Fibroblast of the conjunctiva (primary cell): Measurements from ENCODE around the gene TAF5.
A peak's percentile ranks its signal among the peaks of the same experiment; 100 is the strongest.
"Not testable (repeated sequence)": the region's sequence is repeated elsewhere in the genome, so short reads cannot be mapped to it uniquely, and the experiment has no call there.

Source experiments
- DNase-seq: peaks from one replicate; pipeline ENCODE4 v3.0.0-alpha.2; 2010; ENCODE audit warnings: low read depth

TAF5 gene

DNA sequence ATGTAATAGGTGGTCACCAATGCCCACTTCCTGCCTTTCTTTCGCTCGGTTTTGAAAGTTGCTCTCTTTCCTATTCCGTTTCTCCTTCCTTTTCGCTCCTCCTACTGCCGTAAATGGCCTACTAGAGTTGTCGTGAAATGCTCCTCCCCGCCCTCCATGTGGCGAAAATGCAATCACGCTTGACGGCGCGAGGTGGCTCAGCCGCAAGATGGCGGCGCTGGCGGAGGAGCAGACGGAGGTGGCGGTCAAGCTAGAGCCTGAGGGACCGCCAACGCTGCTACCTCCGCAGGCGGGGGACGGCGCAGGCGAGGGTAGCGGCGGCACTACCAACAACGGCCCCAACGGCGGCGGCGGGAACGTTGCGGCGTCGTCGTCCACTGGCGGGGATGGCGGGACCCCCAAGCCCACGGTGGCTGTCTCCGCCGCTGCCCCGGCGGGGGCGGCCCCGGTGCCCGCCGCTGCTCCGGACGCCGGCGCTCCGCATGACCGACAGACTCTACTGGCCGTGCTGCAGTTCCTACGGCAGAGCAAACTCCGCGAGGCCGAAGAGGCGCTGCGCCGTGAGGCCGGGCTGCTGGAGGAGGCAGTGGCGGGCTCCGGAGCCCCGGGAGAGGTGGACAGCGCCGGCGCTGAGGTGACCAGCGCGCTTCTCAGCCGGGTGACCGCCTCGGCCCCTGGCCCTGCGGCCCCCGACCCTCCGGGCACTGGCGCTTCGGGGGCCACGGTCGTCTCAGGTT lies at the start of gene TAF5:
Gene TAF5 (plus strand): TSS at position 195 of the 737 bp plus-strand sequence. CDS start 14 bp downstream, at position 209.
- peak; percentile 90 for DNase-seq

DNA sequence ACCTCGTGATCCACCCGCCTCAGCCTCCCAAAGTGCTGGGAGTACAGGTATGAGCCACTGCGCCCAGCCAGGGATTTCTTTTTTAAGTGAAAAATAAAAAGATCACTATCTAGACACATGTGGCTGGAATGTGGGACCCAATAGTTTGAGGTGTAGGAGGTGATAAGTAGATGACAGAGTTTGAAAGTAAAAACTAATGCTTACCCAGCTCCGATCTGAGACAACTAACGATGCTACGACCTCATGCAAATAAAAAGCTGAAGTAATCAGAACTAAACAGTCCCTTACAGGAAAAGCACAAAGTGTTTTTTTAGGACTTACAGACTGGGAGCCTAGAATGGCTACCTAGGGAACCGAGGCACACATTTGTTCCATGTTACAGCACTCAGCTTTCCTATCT lies 39.9 kb upstream of the TAF5 start:
- DNase-seq: no peak

DNA sequence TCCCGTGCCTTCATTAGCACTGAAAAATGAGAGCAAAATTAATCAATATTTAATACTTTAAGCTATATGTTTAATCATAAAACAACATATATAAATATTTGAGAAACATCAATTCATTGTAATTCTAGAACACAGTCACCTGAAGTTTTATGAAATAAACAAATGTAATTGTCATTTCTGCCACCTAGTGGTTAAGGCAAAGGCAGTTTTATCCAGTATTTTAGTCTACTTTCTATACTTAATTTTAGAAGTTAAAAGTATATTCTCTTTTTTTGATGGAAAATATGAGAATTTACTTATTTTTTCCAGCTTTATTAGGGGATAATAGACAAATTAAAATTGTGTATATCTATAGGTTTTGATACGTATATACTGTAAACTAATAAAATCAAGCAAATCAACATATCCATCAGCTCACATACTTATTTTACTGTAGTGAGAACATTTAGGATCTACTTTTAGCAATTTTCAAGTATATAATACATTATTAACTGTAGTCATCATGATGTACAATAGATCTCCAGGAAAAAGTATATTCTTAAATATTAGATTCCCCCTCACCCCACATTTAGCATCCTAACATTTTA lies 33.7 kb upstream of the TAF5 start:
- DNase-seq: peak; percentile 14

DNA sequence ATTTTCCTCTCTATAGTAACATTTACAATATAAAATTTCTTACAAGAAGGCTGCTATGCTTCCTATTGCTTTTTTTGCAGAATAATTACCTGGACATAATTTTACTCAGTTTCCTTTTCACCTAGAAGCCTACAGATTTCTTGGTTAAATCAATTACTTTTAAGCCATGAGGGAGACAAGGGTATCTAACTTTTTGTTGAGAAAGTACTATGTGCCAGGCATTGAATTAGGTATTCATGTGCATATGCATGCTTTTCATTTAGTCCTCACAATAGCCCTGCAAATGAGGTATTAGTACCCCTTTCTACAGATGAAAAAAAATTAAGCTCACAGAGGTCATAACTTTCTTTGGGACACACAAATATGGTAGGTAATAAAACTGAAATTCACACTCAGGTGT lies 33.2 kb upstream of the TAF5 start:
- DNase-seq: no peak

DNA sequence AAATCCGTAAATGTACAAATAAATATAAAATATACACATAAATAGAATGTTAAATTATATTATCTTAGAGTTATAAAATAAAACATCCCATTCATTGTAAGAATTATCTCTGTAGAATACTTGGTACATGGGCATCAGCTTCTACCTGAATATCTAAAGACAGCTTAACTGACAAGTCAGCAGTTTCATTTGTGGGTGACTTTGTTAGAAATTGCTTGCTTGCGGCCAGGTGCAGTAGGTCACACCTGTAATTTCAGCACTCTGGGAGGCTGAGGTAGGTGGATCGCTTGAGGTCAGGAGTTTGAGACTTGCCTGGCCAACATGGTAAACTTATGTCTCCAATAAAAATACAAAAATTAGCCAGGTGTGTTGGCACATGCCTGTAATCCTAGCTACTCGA lies 31.4 kb upstream of the TAF5 start:
- DNase-seq: no peak

DNA sequence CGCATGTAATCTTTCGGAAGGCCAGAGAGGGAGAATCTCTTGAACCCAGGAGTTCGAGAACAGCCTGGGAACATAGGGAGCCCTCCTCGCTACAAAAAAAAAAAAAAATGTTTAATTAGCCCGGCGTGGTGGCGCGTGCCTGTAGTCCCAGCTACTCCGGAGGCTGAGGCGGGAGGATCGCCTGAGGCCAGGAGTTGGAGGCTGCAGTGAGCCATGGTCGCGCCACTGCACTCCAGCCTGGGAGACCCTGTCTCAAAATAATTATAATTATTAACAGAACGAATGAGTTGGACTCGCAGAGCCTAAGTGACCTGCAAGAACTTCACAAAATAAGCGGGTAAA lies 17.6 kb upstream of the TAF5 start:
- DNase-seq: no peak

DNA sequence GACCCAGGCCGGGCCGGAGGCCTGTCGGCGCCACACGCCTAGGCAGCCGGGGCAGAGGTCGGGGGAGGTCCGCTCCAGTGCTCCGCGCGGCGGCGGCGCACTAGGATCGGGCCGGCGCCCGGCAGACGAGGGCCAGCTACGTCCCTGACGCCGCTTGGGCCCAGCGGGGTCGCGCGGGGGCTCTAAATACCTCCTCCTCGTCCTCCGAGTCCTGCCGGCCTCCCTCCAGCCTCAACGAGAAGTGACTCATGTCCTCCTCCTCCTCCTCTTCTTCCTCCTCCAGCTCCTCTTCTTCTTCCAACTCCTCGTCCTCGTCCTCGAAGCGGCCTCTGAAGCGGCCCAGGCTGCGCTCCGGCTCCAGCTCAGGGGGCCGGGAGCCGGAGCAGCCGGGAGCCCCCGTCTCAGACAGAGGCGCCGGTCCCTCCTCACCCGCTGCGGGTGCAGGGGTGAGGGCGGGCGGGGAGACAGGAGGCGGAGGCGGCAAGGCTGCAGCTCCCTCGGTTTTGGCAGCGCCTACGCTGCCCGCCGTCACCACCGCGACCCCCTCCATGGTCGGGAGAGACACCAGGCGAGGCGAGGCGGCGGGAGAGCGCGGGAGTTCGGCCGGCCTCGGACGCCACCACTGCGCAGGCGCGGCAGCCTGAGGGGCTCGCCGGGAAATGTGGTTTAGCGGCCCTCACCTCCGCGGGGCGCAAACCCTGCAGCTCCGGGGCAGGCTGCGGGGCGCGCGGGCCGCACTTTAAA lies 17.1 kb upstream of the TAF5 start, which contains the start of gene PCGF6:
Gene PCGF6 (minus strand): TSS at position 624 of the 744 bp plus-strand sequence. CDS start 74 bp downstream, at position 550.
- peak; percentile 54 for DNase-seq

DNA sequence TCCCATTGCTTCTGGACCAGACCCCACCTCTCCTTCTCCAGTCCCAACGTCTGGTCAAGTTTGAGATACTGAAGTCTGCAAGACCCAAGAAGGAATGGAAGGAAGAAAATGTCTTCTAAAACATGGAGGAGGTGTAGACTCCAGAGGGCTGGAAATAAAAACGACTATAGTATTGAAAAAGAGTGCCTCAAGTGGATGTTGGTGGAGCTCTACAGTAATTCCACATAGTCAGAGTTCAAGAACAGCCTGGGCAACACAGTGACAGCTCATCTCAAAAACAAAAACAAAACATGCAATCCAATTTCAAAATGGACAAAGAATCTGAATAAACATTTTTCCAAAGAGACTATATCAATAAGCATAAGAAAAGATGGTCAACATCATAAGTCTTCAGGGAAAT lies 14.5 kb upstream of the TAF5 start:
- DNase-seq: no peak

DNA sequence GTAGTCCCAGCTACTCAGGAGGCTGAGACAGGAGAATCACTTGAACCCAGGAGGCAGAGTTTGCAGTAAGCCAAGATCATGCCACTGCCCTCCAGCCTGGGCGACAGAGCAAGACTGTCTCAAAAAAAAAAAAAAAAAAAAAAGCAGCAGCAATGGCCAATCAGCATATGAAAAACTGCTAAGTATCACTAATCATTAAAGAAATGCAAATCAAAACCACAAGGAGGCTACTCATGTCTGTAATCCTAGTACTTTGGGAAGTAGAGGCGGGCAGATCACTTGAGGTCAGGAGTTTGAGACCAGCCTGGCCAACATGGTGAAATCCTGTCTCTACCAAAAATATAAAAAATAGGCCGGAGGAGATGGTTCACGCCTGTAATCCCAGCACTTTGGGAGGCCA lies 13.2 kb upstream of the TAF5 start:
- DNase-seq: not testable (repeated sequence)

DNA sequence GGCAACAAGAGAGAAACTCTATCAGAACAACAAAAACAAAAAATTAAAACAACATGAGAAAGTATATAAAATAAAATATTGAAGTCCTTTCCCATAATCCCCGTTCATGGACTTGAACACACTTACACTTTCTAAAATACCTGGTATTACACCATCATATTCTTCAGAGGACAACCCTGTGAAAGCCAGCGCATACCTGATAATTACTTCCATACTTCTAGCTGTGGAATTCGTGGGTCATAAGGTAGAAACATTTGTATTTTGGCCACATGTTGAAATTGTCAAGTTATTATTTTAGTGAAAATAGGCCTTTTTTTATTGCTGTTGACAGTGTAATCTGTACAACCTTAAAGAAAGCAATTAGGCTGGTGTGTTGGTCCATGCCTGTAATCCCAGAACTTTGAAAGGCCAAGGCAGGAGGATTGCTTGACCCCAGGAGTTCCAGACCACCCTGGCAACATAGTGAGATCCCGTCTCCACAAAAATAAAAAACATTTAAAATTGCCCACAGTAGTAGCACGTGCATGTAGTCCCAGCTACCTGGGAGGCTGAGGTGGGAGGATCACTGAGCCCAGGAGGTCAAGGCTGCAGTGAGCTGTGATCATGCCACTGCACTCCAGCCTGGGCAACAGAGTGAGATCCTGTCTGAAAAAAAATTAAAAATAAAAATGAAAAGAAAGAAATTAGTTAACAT lies 11.7 kb upstream of the TAF5 start:
- DNase-seq: no peak

DNA sequence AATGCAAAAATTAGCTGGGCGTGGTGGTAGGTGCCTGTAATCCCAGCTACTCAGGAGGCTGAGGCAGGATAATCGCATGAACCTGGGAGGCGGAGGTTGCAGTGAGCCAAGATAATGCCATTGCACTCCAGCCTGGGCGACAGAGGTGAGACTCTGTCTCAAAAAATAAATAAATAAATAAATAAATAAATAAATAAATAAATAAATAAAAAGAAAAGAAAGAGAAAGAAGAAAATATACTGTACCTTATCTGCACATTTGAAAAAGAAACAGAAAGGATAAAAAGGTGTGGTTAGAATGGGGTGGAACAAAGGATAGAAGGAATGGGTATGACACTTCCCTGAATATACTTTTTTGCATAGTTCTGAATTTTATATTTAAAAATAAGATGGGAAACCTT lies 8.3 kb upstream of the TAF5 start:
- not testable (repeated sequence) for DNase-seq

DNA sequence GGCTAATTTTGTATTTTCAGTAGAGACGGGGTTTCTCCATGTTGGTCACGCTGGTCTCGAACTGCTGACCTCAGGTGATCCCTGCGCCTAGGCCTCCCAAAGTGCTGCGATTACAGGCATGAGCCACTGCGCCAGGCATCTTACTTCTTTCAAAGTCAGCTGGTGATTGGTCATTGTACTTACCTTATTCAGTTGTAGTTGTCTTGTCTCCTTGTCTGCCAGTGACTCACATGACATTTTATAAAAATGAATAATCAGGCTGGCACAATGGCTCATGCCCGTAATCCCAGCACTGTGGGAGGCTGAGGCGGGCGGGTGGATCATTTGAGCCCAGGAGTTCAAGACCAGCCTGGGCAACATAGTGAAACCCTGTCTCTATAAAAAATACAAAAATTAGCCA lies 7.0 kb upstream of the TAF5 start:
- not testable (repeated sequence) for DNase-seq

DNA sequence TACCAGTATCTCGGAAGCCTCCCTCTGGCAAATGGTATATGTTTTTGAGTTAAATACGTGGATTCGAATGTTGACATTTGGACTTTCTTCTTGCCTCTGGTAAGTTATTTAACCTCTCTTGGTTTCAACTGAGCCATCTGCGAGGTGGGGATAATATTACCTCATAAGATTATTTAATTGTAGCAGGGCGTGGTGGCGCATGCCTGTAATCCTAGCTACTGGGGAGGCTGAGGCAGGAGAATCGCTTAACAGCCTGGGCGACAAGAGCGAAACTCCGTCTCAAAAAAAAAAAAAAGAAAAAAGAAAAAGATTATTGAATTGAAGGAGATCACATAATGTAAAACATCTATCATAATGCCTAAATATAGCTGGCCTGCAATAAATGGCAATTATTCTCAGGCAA lies 396 bp upstream of the TAF5 start:
- no peak for DNase-seq

DNA sequence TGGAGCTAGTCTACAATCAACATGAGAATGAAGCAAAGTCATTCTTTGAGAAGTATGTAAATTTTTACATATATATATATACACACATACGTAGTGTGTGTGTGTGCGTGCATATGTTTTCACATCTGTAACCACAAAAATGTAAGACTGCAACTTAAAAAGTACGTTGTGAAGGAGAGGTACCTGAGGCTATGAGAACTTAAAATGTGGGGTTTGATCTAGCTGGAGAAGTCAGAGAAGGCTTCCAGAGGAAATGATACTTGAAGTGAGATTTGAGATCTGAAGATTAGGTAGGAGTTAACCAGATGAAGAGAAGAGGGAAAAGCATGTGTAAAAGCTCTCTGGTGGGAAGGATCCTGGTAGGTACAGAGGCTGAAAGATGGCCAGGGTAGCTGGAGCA lies 5.8 kb downstream of the TAF5 start:
- no peak for DNase-seq

DNA sequence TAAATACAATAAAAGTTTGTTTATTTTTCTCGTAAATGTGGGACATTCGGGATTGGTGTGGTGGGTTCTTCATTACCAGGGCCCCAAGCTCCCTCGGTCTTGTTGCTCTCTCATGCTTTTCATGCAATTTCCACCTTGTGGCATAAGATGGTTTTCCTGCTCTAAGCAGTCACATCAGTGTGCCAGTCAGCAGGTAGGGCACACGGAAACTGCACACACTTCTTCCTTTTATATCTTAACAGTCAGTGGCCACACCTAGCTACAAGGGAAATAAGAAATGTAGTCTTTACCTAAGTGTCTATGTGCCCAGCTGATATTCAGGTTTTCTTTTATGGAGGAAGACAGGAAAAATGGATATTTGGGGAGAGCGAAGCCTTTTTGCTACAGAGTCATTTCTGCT lies 6.5 kb downstream of the TAF5 start:
- no peak for DNase-seq

DNA sequence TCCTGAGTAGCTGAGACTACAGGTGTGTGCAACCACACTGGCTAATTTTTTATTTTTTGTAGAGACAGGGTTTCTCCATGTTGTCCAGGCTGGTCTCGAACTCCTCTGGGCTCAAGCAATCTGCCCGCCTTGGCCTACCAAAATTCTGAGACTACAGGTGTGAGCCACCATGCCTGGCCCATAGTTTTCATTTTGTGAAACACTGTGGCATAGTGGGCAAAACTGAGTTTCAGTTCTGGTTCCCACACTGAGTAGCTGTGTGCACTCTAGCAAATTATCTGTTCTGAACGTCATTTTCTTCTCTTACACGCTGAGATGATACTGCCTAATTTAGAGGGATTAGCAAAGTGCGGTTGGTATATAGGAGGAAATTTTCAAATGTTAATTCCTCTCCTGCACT lies 15.0 kb downstream of the TAF5 start:
- DNase-seq: no peak

DNA sequence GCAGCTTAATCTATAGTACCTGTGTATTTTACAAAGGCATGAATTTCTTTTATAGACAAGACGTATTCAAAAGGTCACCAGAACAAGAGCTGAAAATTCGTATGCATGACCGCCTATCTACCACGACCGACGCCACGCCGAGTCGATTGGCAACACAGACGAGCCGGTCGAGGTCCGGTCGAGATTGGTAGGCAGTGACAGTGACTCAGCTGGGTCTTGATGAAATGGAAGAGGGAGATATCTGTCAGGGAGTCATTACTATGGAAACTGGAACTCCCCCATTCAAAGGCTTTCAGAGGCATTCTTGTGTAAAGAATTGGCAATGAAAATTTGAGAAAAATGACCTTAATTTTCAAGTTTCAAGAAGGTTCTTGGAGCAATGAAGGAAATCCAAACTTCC lies 26.4 kb downstream of the TAF5 start:
- DNase-seq: no peak

DNA sequence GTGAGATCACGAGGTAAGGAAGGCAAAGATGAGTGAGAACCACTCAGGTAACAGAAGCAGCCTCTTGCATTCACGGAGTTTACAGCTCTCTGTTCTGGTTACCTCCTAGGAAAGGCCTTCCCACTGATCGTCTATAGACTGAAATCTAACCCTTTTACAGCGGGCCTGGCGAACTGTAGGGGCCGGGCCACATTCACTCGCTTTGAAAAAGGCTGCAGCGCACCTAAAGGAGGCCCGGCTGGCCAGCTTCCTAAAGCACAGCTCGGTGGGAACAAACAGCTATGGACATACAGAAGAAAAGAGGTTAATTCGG lies 27.9 kb downstream of the TAF5 start:
- DNase-seq: no peak

DNA sequence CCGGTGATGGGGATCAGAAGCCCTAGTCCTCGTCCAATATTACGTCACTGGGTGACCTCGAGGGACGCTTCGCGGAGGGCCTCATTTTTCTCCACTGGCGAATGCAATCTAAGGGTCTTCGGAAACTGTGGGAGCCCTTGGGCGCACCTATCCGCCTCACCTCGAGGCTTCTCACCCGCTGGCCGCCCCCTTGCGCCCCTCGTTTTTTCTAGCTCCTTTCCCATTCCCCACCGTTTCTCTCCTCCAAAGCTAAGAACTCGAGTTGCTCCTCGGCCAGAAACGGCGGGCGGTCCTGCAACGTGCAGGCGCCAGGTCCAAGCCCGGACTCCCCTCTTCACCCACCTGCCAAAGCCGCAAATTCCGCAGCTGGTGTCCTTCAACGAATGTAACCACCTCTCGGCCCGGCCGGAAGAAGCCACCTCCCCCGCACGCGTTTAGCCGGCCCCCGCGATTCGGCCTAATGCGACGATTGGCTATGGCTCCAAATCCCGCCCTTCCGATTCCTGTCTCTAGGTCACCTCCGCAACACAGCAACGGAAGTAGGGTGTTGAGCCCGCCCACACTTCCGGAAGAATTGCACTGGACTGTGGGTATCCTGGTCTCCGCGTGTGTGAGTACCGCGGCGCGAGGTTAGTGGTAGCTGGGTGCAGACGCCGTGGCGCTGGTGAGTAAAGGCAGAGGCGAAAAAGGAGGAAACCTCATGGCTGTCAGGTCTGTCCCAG lies 28.5 kb downstream of the TAF5 start, which contains the start of the genes ATP5MK and PDCD11:
Gene ATP5MK (minus strand): TSS at position 409 of the 722 bp plus-strand sequence. CDS start 4,018 bp downstream, outside the sequence.
Gene PDCD11 (plus strand): TSS at position 560 of the 722 bp plus-strand sequence. CDS start 1,801 bp downstream, outside the sequence.
- DNase-seq: peak; percentile 94

DNA sequence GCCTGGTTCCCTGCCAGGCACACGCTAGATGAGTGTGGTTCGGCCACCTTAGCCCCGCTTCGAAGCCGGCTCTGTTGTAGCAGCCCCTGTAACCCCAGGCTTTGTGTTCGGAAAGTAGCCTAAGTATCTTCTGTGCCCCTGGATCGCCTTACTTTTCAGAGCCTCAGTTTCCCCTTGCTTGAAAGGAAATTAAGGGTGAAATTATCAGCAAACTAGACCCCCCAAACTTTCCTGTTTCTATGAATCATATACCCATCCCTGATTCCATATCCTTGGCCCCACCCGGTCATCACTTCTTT lies 29.0 kb downstream of the TAF5 start:
- no peak for DNase-seq

DNA sequence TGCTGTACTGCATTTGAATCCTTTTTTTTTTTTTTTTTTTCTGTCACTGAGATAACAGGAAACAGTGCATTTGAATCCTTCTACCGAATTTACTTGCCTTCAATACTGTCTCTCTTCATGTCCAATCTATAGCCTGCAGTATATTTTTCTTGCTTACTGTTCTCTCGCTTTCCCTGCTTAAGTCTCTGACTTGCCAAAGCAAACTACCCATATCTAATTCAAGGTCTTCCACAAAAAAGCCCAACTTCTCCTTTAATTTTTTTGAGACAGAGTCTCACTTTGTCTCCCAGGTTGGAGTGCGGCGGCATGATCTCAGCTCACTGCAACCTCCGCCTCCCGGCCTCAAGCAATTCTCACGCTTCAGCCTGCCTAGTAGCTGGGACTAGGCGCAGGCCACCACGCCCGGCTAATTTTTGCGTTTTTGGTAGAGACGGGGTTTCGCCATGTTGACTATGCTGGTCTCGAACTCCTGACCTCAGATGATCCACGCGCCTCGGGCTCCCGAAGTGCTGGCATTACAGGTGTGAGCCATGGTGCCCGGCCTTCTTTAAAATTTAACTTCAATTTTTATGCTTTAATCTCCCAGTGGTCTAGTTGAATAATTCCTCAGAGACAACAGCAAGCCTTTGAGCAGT lies 29.5 kb downstream of the TAF5 start:
- no peak for DNase-seq

DNA sequence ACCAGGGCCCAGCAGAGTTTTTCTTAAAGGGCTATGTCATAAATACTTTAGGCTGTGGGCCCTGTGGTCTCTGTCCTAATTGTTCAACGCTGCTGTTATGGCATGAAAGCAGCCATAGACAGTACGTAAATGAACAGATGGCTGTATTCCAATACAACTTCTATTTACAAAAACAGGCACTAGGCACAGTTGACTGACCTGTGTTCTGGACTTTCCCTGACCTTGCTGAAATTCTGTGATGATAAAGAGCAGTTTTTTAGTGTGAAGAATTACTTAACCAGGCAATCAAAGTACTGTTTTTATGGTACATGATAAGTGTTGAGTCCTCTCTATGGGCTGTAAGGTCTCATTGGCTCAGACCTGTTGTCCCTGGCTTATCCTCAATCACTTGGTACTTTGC lies 45.8 kb downstream of the TAF5 start:
- no peak for DNase-seq
